Ascending aorta (tissue), 2 donors: ENCODE results near the gene CASP7. TPM values are rescaled to one million over a fixed set of nuclear protein-coding genes. Genes with fewer than 3 reads are reported as not detected.

Source experiments
- DNase-seq, 2 donors: peaks; one replicate each; pipeline ENCODE4 v3.0.0-alpha.2; 2019; ENCODE audit warnings: low spot score in 2 of 2
- H3K27ac ChIP-seq, 2 donors: fragments of 200-600 bp; sonication (generic); one replicate each; pipeline ENCODE4 v1.5.1; 2016 to 2017; ENCODE audit warnings: mild to moderate bottlenecking in 1 of 2
- H3K27me3 ChIP-seq: fragments of 200-600 bp; sonication (generic); one replicate; pipeline ENCODE4 v1.5.1; 2017
- H3K36me3 ChIP-seq, 2 donors: fragments of 200-600 bp; sonication (generic); one replicate each; pipeline ENCODE4 v1.5.1; 2016
- H3K4me1 ChIP-seq, 2 donors: fragments of 200-600 bp; sonication (generic); one replicate each; pipeline ENCODE4 v1.5.1; 2016 to 2017; ENCODE audit warnings: mild to moderate bottlenecking in 1 of 2
- H3K4me3 ChIP-seq, 2 donors: fragments of 200-600 bp; sonication (generic); one replicate each; pipeline ENCODE4 v1.5.1; 2016 to 2017; ENCODE audit warnings: mild to moderate bottlenecking in 1 of 2
- H3K9me3 ChIP-seq, 2 donors: fragments of 200-600 bp; sonication (generic); one replicate each; pipeline ENCODE4 v1.5.1; 2016
- CTCF ChIP-seq, 3 experiments: fragments of 200-600 bp in 2 of 3; fragments of 450-650 bp in 1 of 3; sonication (generic) in 2 of 3; IDR thresholded peaks; one replicate each; pipeline ENCODE4 v1.5.1; 2016 to 2019; ENCODE audit warnings: antibody characterized with exemption in 3 of 3, mild to moderate bottlenecking in 1 of 3, moderate library complexity in 1 of 3
- intact Hi-C: fragments of 100-400 bp; cut with DNase I; formaldehyde crosslinking; loops from one replicate; pipeline ENCODE4 v1.15.1; 2023
- total RNA-seq: library from RNA; depleted of rRNA; stranded (reverse); fragments of >200 nt; gene quantifications from one replicate; pipeline ENCODE4 v1.1.0, GENCODE V29; 2016

The CASP7 gene
- total RNA-seq, 1 donor from 2014 or later, result 27.2 TPM

- intact Hi-C loops, result no loop called here
- Histone ChIP-seq H3K27ac (no peak overlapping the region), H3K4me3 (no peak overlapping the region), H3K4me1 (no peaks in the 10 kb centered on the region), H3K9me3 (no peaks in the 10 kb centered on the region), H3K36me3 (no peaks in the 10 kb centered on the region), H3K27me3 (no peaks in the 10 kb centered on the region)
- no peak for DNase-seq
- TF ChIP-seq CTCF (IDR thresholded peaks at IDR 0.05), result no peak
These were observed 75.1 kb downstream of the CASP7 start for GRCh38 chr10:113754768-113755167.

- no peak for DNase-seq
- TF ChIP-seq CTCF (IDR thresholded peaks at IDR 0.05), result no peak
- intact Hi-C loops, result no loop called here
- H3K4me3 ChIP-seq, result no peak overlapping the region
- no peaks in the 10 kb centered on the region for H3K36me3 ChIP-seq
- H3K9me3 ChIP-seq, result no peaks in the 10 kb centered on the region
- no peaks in the 10 kb centered on the region for H3K4me1 ChIP-seq
- H3K27me3 ChIP-seq, result no peaks in the 10 kb centered on the region
- no peak overlapping the region for H3K27ac ChIP-seq
These were observed 77.3 kb downstream of the CASP7 start for GRCh38 chr10:113756940-113757543.

GRCh38 chr10:113762083-113762482, 82.4 kb downstream of the CASP7 start:
- no peak for DNase-seq
- intact Hi-C loops, result no loop called here
- no peaks in the 10 kb centered on the region for H3K36me3 ChIP-seq

GRCh38 chr10:113764582-113764981, 84.9 kb downstream of the CASP7 start:
- intact Hi-C loops, result no loop called here
- Histone ChIP-seq H3K36me3 (no peaks in the 10 kb centered on the region), H3K4me1 (no peaks in the 10 kb centered on the region), H3K27me3 (no peaks in the 10 kb centered on the region), H3K4me3 (no peak overlapping the region), H3K27ac (no peak overlapping the region), H3K9me3 (peaks cover 0 to 5% of the 10 kb centered on the region in 2 donors)
- DNase-seq, result no peak
- no peak for TF ChIP-seq CTCF (IDR thresholded peaks at IDR 0.05)

More at GRCh38 chr10:113762083-113762482, 82.4 kb downstream of the CASP7 start:
- no peaks in the 10 kb centered on the region for H3K4me1 ChIP-seq
- H3K27ac ChIP-seq, result no peak overlapping the region
- no peak overlapping the region for H3K4me3 ChIP-seq
- no peak for TF ChIP-seq CTCF (IDR thresholded peaks at IDR 0.05)
- peaks cover 0 to 5% of the 10 kb centered on the region in 2 donors for H3K9me3 ChIP-seq
- no peaks in the 10 kb centered on the region for H3K27me3 ChIP-seq

GRCh38 chr10:113765910-113766309, 86.2 kb downstream of the CASP7 start:
- H3K36me3 ChIP-seq, result no peaks in the 10 kb centered on the region
- no peak for TF ChIP-seq CTCF (IDR thresholded peaks at IDR 0.05)
- no peak overlapping the region for H3K27ac ChIP-seq
- H3K9me3 ChIP-seq, result peaks cover 0 to 5% of the 10 kb centered on the region in 2 donors
- H3K27me3 ChIP-seq, result no peaks in the 10 kb centered on the region
- no peak for DNase-seq
- H3K4me3 ChIP-seq, result no peak overlapping the region
- intact Hi-C loops, result no loop called here
- no peaks in the 10 kb centered on the region for H3K4me1 ChIP-seq

- peaks cover 0 to 5% of the 10 kb centered on the region in 2 donors for H3K9me3 ChIP-seq
- H3K27ac ChIP-seq, result no peak overlapping the region
- H3K4me1 ChIP-seq, result no peaks in the 10 kb centered on the region
- DNase-seq, result no peak
- no peak overlapping the region for H3K4me3 ChIP-seq
- intact Hi-C loops, result no loop called here
- no peaks in the 10 kb centered on the region for H3K27me3 ChIP-seq
- no peak for TF ChIP-seq CTCF (IDR thresholded peaks at IDR 0.05)
- no peaks in the 10 kb centered on the region for H3K36me3 ChIP-seq
These were observed 87.5 kb downstream of the CASP7 start for GRCh38 chr10:113767222-113767621.
